ENCODE results near the gene UACA.

- TF ChIP-seq EZH2 (IDR thresholded peaks at IDR 0.05; ENCODE audit: borderline replicate concordance) = no peak
- TF ChIP-seq CTCF (IDR thresholded peaks at IDR 0.05; ENCODE audit: poor library complexity) = no peak
Observed at GRCh38 chr15:70627734-70628548, 135.4 kb downstream of the UACA start.

Measured in hepatocyte (in vitro differentiated cells).